SKM-1 treated with dmso at 0.1 percent for 144 hours (cell line): ENCODE results near the gene ST8SIA1.

Experiments used
- DNase-seq: peaks from one replicate; lab custom pipeline; 2025; ENCODE audit not compliant: unreplicated experiment; lab: John Stamatoyannopoulos, UW

The ST8SIA1 gene

DNA sequence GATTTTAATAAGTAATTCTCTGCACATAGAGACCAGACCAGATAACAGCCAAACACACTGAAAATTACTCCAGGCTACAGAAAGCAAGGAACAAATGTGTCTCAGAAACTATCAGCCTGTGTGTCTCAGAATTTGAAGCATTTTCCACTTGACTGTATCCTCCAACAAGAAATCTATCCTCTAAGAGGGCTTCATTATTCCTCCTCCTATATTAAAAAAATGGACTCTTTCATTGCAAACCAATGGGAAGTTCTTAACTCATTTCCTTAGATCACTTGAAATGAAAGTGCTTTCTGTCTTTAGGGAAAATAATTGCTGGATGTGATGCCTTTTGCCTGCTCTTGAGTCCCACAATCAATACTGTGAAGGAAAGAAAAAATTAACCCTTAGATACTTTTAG lies 2.3 kb downstream of the ST8SIA1 start:
- no peak for DNase-seq

DNA sequence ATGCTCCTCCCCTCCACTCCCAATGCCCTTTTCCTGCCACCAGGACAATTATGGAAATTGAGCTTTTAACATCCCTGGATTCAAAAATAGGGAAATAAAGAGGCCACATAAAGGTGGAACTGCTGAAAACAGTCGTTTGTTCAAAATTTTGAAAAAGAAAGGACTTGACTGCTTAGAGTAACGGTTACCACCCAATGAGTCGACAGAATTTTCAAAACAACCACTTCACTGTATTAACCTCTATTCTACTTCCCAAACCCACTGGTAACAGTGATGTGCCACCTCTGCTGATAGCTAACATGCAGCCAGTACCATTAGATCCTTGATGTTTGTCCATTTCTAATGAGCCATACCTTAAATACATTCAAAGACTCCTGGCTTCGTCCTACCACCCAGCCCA lies 4.9 kb downstream of the ST8SIA1 start:
- DNase-seq = no peak

DNA sequence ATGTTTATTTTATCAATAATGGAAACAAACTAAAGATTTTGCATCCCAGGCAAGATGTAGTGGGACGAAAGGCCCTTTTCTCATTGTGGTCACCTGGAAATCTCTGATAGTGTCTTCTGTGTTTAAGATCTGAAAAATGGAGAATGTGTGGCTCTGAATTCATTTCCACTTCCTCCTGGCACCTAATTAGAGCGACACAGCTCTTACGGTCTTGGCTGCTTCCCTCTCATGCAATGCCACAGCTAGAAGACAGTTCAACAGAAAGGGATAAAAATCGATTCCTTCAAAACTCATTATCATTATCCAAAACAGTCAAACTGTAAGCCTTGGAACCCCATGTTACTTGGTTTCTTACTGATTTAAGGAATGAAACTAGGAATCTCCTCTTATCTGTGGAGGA lies 9.3 kb downstream of the ST8SIA1 start:
- peak; percentile 0 for DNase-seq

DNA sequence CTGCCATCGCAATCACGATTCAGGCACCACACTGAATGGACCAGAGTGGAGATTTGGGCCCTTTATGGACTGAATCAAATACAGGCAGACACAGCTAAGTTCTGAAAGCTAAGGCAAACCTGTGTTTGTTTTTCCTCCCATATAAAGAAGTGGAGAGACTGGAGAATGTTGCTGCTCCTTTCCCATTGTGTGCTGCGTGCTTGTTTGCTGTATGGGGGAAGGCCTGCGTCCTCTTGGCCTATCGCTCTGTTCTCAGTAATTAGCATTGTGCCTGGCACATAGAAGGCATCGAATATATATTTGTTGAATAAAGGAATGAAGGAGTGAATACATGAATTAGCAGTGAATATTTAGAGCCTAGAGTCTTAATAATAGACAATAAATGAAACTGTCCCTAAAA lies 12.4 kb downstream of the ST8SIA1 start:
- no peak for DNase-seq

DNA sequence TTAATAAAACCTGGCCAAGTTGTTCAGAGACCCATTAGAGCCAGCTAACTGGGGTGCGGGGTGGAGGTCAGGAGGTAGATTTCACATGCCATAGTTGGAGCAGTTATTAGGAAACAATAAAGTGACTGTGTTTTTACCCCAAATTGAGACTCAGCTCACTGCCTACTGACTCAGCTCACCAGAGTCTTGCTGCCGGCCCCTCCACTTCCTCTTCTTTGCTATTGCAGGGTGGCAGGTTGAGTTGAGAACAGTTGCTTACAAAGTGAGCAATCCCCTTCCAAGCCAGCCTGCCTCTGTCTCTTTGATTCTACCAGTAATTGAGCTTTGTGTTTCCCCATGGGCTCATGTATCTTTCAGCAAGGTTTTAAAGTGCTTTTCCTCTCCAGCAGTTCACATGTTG lies 12.9 kb downstream of the ST8SIA1 start:
- DNase-seq = peak; percentile 71

DNA sequence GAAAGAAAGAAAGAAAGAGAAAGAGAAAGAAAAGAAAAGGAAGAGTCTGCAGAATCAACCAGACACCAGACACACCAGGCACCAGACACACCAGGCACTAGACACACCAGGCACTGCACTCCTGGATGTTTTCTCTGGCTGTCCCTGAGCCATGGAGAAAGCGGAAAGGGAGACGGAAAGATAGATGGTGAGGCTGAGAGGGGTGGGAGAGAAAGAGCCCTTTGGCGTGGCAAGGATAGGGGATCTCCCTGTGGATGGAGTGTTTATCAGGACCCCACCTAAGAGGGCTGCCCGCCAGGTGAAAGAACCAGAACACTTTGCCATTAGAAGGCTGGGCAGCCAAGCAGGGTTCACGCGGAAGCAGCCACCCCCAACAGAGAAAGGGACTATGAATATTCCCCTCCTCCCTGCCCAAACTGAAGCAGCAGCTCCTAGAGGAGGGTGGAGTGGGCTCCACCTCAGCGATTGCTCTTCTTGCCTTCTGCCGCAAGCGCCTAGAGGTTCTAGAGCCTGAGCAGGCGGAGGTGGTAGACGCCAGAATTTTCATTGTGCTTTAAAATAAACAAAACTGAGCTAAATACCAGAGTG lies 13.4 kb downstream of the ST8SIA1 start:
- DNase-seq = no peak

DNA sequence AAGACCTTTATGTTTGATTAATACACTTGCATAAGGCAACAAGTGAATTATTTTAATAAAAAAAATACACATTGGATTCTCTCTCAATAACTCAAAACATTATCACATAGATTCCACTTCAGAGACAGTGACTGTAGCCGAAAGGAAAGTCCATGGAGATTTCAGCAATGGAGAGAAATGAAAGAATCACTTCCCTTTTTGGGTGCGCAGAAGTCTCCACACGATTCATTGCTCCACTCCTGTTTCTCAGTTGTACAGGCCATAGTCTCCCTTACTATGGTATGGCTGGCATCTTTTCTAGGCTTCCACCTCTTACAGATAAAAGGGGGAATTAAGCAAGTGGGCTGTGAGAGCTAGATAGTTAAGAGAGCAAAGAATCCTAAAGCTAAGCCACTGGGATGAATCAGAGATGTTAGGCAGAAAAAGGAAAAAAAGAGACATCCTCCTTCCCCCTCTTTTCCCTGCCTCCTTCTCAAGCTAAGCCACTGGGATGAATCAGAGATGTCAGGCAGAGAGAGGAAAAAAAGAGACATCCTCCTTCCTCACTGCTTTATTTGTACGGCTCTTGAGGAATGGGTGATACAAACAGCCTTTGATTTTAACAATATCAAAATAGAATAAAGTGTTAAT lies 16.3 kb downstream of the ST8SIA1 start:
- DNase-seq = peak; percentile 13

DNA sequence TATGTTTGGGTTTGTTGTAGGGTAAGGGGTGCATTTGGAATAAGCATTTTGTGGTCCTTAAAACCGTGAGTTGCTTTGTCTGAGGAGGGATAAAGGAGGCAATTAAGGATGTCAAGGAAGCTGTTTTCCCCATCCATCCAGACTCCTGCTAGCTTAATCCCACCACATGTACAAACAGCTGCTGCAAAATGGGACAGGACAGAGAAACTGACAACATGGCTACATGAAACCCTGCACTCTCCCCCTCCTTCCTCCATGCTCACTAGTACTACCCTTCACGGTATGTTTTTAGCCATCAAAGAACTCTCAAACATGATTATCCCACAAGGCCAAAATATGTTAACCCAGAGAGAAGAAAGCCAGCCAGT lies 20.6 kb downstream of the ST8SIA1 start:
- no peak for DNase-seq

DNA sequence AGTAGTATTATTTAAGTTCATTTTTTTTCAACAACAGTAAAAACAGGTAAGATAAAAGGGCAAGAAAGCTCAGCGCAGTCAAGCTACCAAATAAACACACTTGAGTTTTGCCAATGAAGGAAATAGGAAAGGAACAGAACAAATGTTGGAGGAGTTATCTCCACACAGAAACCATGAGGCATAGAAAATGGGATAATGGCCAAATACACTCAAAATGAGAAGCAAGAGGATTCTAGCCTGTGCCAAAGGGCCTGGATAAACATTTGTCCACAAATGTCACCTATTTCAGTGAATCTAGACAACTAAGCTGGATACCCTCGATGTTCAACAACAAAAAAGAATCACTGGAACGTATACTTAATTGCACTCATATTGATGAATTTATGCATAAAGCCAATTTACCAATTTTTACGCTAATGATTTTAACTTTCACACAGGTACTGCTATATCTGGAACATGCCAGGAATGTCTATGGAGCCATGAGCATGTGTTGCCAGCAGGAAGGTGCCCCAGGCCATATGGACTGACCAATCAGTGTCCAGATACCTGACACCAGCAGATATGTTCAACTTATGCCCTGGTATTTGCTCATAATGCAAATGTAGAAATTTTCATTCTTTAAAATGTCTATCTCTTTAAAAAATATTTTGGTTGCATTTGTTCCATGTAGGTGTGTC lies 21.1 kb downstream of the ST8SIA1 start:
- DNase-seq = no peak

DNA sequence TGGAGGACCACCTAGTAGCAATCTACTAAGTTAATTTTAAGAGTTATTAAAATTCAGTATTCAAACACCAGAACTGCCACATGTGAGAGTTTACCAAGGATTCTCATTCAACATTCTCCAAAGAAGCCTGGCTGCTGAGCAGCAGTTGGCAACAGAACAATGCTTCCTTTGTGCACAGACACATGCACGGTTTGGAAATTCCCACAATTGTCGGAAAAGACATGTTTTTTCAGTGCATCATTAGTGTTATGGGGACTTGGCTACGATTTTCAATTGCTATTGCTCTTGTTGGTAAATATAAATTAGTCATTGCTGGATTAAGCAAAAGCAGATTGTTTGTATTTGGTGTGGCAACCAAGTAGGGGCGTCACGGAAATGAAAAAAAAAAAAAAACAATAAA lies 22.2 kb downstream of the ST8SIA1 start:
- DNase-seq = no peak

DNA sequence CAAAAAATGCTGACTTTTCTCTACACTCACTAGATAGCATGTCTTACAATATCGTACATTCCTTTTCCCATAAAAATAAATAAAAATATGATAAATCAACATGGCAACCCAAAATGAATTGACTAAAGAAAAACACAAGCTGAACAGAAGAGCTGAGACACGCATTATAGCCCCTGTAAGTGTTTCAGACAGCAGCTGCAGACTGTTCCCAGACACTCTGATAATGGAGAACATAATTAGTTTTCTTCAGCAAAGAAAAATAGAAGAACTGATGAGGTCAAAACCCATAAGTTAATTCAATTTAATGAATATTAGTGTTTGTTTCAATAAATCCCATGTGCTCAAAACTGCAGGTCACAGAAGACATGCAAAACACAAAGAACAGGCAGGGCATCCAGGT lies 23.8 kb downstream of the ST8SIA1 start:
- DNase-seq = no peak

DNA sequence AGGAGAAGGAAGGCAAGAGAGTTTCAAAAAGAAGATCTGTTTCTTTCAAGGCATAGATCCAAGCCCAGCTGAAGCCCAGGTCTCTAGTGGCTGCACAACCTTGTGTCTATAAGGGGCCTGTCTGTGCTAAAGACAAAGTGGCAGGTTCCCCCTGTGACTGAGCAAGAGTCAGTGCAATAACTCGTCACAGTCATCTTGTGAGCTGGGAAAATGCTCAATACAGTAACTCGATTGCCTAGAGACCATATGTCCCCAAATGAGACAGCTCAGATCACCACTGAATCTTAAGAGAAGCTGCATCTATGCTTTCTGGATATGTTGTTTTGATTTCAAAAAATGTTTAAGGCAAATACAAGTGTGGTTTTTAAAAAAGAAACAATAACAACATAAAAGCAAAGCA lies 24.2 kb downstream of the ST8SIA1 start:
- DNase-seq = no peak

DNA sequence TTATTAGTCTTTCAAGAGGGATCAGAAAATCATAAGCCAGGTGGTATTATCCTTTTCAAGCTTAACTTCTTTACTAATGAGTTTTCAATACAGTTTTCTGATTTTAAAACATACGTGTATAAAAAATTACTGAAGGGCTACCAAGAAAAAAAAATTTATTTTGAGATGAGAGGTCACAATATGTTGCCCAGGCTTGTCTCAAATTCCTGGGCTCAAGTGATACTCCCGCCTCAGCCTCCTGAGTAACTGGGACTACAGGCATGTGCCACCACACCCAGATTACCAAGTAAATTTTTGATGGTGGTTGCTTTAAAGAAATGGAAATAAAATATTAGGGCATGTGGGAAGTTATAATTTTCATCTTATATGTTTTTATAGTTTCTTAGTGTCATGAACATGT lies 26.7 kb downstream of the ST8SIA1 start:
- DNase-seq = no peak

DNA sequence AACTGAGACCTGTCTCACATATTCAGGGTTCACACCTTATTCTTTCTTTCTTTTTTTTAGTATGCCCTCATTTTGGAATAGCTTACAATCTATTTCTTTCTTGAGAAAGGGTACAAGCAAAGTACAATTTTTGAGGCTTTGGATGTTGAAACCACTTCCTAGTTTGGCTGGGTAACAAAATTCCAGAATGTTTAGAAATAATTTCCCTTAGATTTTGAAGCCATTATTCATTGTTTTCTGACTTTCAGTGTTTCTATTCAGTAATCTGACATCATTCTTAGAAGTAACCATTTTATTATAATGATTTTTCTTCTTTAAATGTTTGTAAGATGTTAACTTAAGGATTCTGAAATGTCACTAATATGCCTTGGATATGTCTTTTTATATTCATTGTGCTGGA lies 28.2 kb downstream of the ST8SIA1 start:
- DNase-seq = no peak

DNA sequence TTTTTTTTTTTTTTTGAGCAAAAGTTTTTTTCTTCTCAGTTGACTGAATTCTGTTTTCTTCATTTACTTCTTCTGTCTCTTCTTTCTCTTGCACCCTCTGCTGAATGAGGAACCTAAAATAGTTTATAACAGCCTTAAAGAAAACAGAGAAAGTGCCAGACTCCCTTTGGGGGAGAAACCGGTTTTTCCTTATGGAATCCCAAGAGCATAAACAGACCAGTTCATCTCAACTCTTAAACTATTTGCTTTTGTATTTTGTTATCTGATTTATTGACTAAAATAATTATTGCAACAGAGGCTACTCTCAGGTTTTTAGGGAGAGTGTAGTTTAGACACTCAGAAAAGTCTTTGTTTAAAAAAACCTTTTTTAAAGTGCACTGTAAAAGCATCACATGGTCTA lies 30.2 kb downstream of the ST8SIA1 start:
- no peak for DNase-seq

DNA sequence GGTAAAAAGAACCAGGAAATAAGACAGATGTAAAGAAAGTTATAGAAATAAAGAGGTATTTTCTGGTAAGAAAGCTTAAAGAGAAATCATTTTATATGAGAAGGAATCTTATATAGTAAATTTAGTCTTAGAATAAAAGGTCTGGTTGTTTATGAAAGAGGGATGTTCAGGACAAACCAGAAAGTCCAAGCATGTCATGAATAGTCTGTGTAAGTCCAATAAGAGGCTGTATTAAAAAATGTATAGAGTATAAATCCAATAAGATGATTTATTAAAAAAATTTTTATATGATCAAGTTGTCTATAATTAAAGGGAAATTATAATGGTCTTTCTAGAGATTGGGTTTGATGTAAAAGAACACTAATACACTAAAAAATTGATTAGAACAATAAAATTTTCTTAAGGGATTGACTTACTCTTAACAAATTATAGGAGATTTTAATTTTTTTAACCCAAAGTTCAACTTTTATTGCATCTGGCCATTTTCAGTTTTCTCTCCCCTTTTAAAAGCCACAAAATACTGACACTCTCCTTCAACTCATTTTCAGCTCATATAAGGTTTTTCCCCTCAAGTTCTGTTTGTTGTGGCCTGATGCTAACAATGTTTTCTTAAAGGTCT lies 35.1 kb downstream of the ST8SIA1 start:
- no peak for DNase-seq

DNA sequence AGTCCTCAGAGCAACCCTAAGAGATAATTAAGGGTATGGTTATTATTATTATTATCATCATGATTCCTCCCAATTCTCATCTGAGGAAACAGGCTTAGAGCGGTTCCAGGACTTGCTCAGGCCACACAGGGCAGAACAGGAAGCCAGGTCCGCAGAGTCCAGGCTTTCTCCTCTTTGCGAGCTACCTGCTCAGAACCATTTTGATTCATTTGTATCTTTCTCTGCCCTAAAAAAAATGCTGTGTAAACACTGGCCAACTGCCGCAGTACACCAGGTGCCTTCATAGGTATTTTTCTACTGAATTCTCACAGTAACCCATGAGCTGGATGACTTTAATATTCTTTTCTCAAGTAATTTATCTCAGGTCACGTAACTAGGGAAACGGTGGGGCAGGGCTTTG lies 45.3 kb downstream of the ST8SIA1 start:
- no peak for DNase-seq

DNA sequence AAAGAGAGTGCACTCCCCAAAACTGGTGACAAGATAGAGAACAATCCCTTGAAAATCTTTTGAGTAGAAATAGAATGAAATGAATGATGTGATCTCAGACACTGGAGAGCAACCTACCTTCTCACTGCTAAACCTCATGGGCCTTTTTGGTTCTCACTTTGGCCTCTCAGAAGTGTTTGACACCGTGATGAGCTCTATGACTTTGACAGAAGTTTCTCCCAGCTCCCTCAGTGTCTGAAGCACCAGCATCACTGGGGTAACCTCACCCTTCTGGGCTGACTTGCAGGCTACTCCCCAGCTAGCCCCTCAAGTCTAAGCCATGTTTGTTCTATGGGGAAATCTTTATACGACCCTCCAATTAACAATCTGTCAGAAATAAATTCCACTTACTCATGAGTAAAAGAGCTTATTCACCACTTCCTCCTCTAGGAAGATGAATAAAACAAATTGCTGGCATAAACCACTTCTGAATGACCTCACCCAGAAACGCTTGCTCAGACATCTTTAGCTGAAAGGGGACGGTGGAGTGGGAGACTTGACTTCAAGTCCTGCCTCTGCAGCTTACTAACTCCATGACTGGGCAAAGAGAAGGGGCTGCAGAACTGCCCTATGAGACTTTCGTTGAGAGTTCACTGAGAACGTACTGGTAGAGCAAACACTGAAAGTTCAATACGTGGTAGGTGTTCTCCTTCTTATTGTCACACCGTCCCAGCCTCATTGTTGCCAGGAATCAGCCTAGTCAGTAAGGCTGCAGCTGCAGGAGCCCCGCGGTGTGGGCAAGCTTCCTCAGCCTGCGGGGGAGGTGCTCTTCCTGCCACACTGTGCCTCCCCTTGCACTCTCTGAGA lies 46.5 kb downstream of the ST8SIA1 start:
- DNase-seq = no peak

DNA sequence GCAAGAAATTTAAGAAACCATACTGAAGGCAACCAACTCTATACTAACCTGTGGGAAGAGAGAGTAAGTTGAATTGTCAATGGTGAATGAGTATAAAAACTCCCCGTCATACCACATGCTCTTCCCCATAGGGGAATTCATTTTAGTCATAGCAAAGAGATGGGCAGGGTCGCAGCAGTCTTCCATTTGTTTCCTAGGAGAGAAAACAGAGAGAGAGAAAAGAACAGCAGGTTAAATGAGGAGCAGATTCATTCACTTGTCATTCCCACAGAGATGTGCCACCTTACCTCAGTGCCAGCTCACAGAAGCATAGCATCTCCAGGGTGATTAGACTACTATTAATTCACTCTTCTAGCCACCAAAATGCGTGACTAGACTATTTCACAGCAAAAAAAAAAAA lies 47.4 kb downstream of the ST8SIA1 start:
- DNase-seq = no peak

DNA sequence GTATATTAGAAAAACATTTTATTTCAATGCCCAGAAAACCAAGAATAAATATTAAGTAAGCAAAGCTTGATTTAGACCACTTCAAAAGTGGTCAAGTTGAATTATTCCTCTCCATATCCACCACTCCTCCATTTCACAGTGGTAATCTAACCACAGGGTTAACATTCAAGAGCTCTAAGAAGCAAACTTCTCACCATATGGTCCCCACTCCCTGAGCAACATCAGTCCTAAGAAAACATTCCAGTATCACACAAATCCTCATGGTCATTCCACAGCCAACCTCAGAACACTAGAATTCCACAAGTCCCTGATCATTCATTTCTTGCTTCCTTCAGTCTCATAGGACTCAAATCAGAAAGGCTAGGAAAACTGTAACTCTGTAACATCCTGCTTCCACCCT lies 47.9 kb downstream of the ST8SIA1 start:
- DNase-seq = no peak

DNA sequence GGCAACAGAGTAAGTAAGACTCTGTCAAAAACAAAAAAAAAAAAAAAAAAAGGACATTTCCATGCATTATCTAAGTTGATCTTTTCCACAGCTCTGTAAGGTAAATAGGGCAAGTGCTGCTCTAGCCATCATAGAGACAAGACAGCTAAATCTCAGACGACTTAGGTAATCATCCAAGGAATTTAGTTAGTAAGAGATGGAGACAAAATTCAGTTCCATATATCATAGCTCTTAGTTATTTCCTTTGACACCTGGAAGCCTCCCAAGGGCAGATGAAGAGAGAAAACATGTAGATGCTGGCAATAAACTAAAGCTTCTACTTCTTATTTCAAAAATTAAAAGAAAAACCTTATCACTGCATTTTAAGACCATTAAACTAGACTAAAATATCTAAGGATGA lies 48.7 kb downstream of the ST8SIA1 start:
- DNase-seq = no peak

DNA sequence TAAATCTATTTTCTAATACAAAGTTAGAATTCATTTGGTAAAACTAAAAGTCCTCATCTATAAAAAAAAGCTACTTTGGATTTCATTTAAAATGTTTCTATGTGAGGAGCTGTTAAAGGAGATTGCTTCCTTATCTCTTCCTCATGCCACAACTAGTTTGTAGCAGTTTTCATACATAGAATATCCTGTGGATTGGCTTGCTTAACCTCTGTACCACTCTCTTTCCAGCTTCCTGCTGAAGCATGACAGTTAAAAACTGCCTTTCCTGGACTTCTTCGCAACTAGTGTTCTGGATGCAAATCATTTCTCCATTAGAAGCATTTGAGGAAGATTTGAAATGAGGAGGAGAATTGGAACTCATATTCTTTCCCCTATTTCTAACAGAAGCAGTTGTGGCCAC lies 49.6 kb downstream of the ST8SIA1 start:
- no peak for DNase-seq
